ENCODE data around the gene AP4M1. TPM values are rescaled to one million over a fixed set of nuclear protein-coding genes. Genes with fewer than 3 reads are reported as not detected.
A peak's percentile ranks its signal among the peaks of the same experiment; 100 is the strongest.

AP4M1 gene
- total and polyA plus RNA-seq, 10 of the 15 experiments (the other 5 are each of a cell fraction or from before 2014, with no cell fraction given) = 0.77 to 16.1 (median 13.0) TPM

GRCh38 chr7:100148559-100149328 lies 47.3 kb downstream of the AP4M1 start, which contains the start of gene LAMTOR4 (continued):
- TF ChIP-seq TARDBP (IDR thresholded peaks at IDR 0.05; ENCODE audit: borderline replicate concordance) = no peak
- TF ChIP-seq BRCA1 (IDR thresholded peaks at IDR 0.05; ENCODE audit: low read depth, low read length) = no peak
- no peak for TF ChIP-seq BCL3 (IDR thresholded peaks at IDR 0.05; ENCODE audit: borderline replicate concordance, insufficient read depth, low read depth, low read length, poor library complexity, severe bottlenecking)
- TF ChIP-seq IRF4 (IDR thresholded peaks at IDR 0.05; ENCODE audit: low read depth, low read length) = no peak
- peak; percentile 88 for TF ChIP-seq FOS (IDR thresholded peaks at IDR 0.05; ENCODE audit: borderline replicate concordance, extremely low read depth, insufficient read length)
- TF ChIP-seq EED (IDR thresholded peaks at IDR 0.05; ENCODE audit: low read depth) = peak; percentile 14; the same call in 1 of the 2 replicates
- TF ChIP-seq, protein P1, sequence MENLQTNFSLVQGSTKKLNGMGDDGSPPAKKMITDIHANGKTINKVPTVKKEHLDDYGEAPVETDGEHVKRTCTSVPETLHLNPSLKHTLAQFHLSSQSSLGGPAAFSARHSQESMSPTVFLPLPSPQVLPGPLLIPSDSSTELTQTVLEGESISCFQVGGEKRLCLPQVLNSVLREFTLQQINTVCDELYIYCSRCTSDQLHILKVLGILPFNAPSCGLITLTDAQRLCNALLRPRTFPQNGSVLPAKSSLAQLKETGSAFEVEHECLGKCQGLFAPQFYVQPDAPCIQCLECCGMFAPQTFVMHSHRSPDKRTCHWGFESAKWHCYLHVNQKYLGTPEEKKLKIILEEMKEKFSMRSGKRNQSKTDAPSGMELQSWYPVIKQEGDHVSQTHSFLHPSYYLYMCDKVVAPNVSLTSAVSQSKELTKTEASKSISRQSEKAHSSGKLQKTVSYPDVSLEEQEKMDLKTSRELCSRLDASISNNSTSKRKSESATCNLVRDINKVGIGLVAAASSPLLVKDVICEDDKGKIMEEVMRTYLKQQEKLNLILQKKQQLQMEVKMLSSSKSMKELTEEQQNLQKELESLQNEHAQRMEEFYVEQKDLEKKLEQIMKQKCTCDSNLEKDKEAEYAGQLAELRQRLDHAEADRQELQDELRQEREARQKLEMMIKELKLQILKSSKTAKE (IDR thresholded peaks at IDR 0.05; ENCODE audit: low read depth, poor library complexity, severe bottlenecking) = peak; percentile 4

DNA sequence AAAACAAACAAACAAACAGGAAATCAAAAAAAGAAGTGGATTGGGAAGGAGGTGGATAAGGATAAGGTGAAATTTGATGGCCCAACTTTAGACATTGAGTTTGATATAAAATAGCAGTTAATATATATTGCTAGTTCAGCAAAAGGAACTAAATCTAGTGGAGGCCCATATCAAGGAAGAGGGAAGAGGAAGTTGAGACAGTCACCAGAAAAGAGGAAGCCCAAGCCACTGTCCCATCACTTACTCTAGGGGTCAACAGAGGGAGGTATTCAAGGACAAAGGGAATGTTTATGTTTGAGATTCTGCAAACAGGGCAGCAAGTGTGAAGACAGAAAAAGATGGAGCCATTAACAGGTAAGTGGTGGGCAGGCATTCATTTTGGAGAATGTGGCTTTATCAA lies 51.0 kb downstream of the AP4M1 start:
- H3K4me1 ChIP-seq (ENCODE audit: control insufficient read depth, insufficient read depth, low read length) = peaks cover 15% of the 10 kb centered on the region
- no TSS peak for BruUV-seq (replicated peaks)
- CTCF ChIA-PET = interaction anchor here (0.5 kb wide), 1 partner anchor 38 kb away, joined by 3 read pairs; no protein-coding TSS in a partner anchor
- no peaks in the 10 kb centered on the region for H4K20me1 ChIP-seq (ENCODE audit: control insufficient read depth, insufficient read depth)
- no peak overlapping the region for H3K4me2 ChIP-seq (ENCODE audit: control insufficient read depth, insufficient read depth)
- H3K4me3 ChIP-seq = no peak overlapping the region
- POLR2A ChIA-PET = interaction anchor here (0.6 to 1.4 kb wide), 4 partner anchors 12 to 245 kb away, joined by 3 read pairs; no protein-coding TSS in a partner anchor
- H3K9ac ChIP-seq (ENCODE audit: control insufficient read depth, insufficient read depth, low read length) = no peak overlapping the region
- in situ Hi-C loops (cut with MboI) (no loop called here), intact Hi-C loops (cut with micrococcal nuclease; ENCODE audit: unreplicated experiment) (no loop called here)
- SMC1A ChIA-PET (ENCODE audit: uncharacterized antibody, unreplicated experiment) = no interaction called here
- RAD21 ChIA-PET (ENCODE audit: unreplicated experiment) = interaction anchor here (1.8 kb wide), 1 partner anchor 25 kb away, joined by 4 read pairs; the partner anchor contains the start of genes GPC2 and STAG3
- DNase-seq (ENCODE audit: low read depth, low spot score) (no peak), FAIRE-seq (no peak), ATAC-seq (no peak)
- peaks cover 0 to 15% of the 10 kb centered on the region in 2 experiments for H3K36me3 ChIP-seq (ENCODE audit: control insufficient read depth in 2 of 2, insufficient read depth in 2 of 2, low read length in 1 of 2)
- no peak overlapping the region for H3K27ac ChIP-seq (ENCODE audit: control insufficient read depth, insufficient read depth)
- H3K79me2 ChIP-seq (ENCODE audit: control insufficient read depth, insufficient read depth, low read length) = peaks cover 24% of the 10 kb centered on the region
- no peaks in the 10 kb centered on the region for H3K27me3 ChIP-seq (replicated peaks in 1 of 2; ENCODE audit: control insufficient read depth in 2 of 2, insufficient read depth in 2 of 2, low read length in 1 of 2)
- no peak overlapping the region for H2AFZ ChIP-seq (ENCODE audit: control insufficient read depth, low read depth, low read length)
- TF ChIP-seq RB1 (IDR thresholded peaks at IDR 0.05; ENCODE audit: borderline replicate concordance) (no peak), SPI1 (IDR thresholded peaks at IDR 0.05; ENCODE audit: borderline replicate concordance, insufficient read depth, low read depth, low read length) (peak; percentile 83)
- H3K9me3 ChIP-seq (replicated peaks; ENCODE audit: control insufficient read depth, insufficient read depth, low read length) = no peaks in the 10 kb centered on the region
